Hippocampal formation (tissue), 2 donors: ENCODE data around the gene NAA40.
A peak's percentile ranks its signal among the peaks of the same experiment; 100 is the strongest.
"Not testable (repeated sequence)": the region's sequence is repeated elsewhere in the genome, so short reads cannot be mapped to it uniquely, and the experiment has no call there.

Experiments used
- DNase-seq, 2 donors: peaks; one replicate each; lab custom pipeline; 2025; lab: John Stamatoyannopoulos, UW

Gene NAA40

GRCh38 chr11:63939397-63939891 lies 642 bp downstream of the NAA40 start:
- no peak for DNase-seq

GRCh38 chr11:63940786-63941185 lies 2.0 kb downstream of the NAA40 start:
- DNase-seq = no peak

- no peak for DNase-seq
Observed at GRCh38 chr11:63941901-63942300, 3.1 kb downstream of the NAA40 start.

- no peak for DNase-seq
Observed at GRCh38 chr11:63942803-63943202, 4.0 kb downstream of the NAA40 start.

- no peak for DNase-seq
Observed at GRCh38 chr11:63944987-63945386, 6.2 kb downstream of the NAA40 start.

- peak; percentile 56 to 90 for DNase-seq
Observed at GRCh38 chr11:63945477-63946163, 6.8 kb downstream of the NAA40 start.

- DNase-seq = no peak
Observed at GRCh38 chr11:63951779-63952536, 13.2 kb downstream of the NAA40 start.

- no peak for DNase-seq
Observed at GRCh38 chr11:63952570-63952969, 13.8 kb downstream of the NAA40 start.

- no peak for DNase-seq
Observed at GRCh38 chr11:63958008-63958407, 19.2 kb downstream of the NAA40 start.

- no peak for DNase-seq
Observed at GRCh38 chr11:63961608-63962412, 23.0 kb downstream of the NAA40 start.

GRCh38 chr11:63963895-63964294 lies 25.1 kb downstream of the NAA40 start:
- DNase-seq = not testable (repeated sequence)

- no peak for DNase-seq
Observed at GRCh38 chr11:63966444-63966843, 27.6 kb downstream of the NAA40 start.

GRCh38 chr11:63969461-63969860 lies 30.7 kb downstream of the NAA40 start:
- no peak for DNase-seq

GRCh38 chr11:63970902-63971301 lies 32.1 kb downstream of the NAA40 start:
- no peak for DNase-seq

GRCh38 chr11:63973912-63974258 lies 35.1 kb downstream of the NAA40 start:
- DNase-seq = not testable (repeated sequence)

- peak; percentile 98 to 99 for DNase-seq
Observed at GRCh38 chr11:63974259-63975143, 35.7 kb downstream of the NAA40 start, which contains the start of gene COX8A. COX8A (plus strand) TSS chr11:63974620; CDS start chr11:63974681, 61 bp downstream.

GRCh38 chr11:63978551-63979239 lies 39.9 kb downstream of the NAA40 start:
- no peak for DNase-seq

- DNase-seq = no peak
Observed at GRCh38 chr11:63979426-63979825, 40.6 kb downstream of the NAA40 start.

- peak in 1 of 2 donors; percentile 42 for DNase-seq
Observed at GRCh38 chr11:63985812-63986155, 47.0 kb downstream of the NAA40 start.

- peak; percentile 79 to 81 for DNase-seq
Observed at GRCh38 chr11:63986156-63986931, 47.5 kb downstream of the NAA40 start, which contains the start of gene OTUB1. OTUB1 (plus strand) TSS chr11:63986438; CDS start chr11:63986457, 19 bp downstream.
